ENCODE results near the gene DEF6. TPM values are rescaled to one million over a fixed set of nuclear protein-coding genes. Genes with fewer than 3 reads are reported as not detected.

DEF6 gene, protein sequence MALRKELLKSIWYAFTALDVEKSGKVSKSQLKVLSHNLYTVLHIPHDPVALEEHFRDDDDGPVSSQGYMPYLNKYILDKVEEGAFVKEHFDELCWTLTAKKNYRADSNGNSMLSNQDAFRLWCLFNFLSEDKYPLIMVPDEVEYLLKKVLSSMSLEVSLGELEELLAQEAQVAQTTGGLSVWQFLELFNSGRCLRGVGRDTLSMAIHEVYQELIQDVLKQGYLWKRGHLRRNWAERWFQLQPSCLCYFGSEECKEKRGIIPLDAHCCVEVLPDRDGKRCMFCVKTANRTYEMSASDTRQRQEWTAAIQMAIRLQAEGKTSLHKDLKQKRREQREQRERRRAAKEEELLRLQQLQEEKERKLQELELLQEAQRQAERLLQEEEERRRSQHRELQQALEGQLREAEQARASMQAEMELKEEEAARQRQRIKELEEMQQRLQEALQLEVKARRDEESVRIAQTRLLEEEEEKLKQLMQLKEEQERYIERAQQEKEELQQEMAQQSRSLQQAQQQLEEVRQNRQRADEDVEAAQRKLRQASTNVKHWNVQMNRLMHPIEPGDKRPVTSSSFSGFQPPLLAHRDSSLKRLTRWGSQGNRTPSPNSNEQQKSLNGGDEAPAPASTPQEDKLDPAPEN
- 0.55 TPM for polyA plus RNA-seq (2013, experiment 1 of 2; ENCODE audit: insufficient read length)
- polyA plus RNA-seq (2013, experiment 2 of 2; ENCODE audit: insufficient read length): 0.57 TPM

DNA sequence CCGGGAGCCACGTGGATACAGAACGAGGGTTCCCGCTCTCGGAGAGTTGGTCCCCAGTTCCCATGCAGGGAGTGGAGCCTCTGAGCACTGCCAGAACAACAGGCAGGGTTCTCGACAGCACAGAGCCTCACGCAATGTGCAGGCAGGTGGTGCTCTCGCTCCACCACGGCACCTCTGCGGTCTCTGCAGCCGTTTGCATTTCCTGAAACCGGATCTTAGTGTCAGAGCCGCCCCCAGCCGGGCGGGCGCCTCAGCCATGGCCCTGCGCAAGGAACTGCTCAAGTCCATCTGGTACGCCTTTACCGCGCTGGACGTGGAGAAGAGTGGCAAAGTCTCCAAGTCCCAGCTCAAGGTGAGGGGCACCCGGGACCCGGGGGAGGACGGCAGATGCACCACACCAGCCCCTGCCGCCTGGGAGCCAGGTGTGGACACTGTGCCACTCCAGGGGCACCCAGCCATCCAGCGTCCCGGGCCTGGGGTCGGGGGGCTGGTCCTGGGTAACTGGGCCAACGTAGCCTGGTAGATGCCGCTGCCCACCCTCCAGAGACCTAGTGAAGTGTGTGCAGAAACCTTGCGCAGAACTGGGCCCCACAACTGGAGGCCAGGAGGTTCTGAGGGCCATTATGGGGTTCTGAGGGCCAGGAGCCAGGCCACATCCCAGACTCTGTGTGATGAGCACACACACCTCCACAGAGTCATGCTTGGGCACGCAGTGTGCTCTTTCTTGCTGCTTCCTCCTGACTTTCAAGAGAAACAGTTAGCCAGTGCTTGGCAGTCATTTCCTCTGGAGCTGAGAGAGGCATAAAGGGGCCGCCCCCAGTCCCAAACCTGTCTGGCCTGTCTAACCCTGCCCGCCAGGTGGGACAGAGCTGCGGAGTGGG is at the start of gene DEF6:
DEF6 (plus strand) TSS at position 218 of the 881 bp plus-strand sequence; CDS start at position 257, 39 bp downstream.
- peak; percentile 62 for DNase-seq

DNA sequence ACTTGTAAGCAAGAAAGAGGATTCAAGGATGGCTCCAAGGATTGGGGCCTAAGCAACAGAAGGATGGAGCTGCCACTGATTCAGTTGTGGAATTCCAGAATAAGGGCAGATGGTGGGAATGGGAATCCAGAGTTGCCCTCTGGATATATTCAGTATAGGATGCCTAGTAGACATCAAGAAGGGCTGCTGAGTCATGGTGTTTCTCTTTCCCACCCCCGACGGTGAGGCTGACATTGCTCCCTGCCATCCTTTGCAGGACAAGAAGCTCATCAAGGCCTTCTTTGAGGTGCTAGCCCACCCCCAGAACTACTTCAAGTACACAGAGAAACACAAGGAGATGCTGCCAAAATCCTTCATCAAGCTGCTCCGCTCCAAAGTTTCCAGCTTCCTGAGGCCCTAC is 49.3 kb upstream of the DEF6 start:
- DNase-seq: peak; percentile 50

DNA sequence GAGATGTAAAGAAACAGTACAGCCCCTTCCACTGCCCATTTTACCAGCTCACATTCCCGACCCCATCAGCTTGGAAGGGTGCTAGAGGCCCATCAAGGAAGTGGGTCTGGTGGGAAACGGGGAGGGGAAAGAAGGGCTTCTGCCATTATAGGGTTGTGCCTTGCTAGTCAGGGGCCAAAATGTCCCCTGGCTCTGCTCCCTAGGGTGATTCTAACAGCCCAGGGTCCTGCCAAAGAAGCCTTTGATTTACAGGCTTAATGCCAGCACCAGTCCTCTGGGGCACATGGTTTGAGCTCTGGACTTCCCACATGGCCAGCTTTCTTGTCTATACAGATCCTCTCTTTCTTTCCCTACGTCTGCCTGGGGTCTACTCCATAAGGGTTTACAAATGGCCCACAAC is 48.7 kb upstream of the DEF6 start:
- no peak for DNase-seq

DNA sequence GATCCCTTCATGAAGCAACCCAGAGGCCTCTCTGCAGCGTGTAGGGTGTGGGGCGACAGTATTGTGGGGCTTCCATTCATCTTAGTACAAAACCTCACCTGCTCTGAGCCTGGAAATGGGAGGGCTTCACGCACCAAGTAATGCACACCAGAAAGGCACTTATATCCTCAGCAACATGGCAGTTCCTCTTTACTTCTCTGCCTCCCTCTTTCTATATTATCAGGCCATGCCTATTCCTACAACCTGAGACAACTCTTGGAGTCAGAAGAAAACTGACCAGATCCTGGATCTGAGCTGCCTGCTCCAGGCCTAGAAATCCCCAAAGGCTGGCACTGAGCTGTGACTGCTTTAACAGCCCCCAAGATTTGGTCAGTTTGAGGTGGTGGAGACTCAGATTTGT is 45.7 kb upstream of the DEF6 start:
- DNase-seq: no peak

DNA sequence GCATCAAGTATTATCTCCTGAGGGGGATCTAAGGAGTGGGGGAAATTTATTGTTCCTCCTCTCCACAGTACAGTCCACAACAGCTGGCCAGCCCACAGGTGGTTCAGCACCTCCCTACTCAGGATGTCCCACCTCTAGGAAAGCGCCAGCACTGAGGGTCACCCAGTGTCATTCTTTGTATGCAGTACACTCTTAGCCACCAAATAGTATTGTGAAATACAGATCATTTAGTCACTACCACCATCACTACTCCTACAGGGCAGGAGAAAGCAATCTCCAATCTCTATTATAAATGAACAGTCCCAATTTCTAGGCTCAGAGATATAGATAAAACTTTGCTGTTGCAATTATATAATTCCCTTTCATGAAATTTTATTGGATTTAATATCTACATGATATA is 44.4 kb upstream of the DEF6 start:
- DNase-seq: no peak

DNA sequence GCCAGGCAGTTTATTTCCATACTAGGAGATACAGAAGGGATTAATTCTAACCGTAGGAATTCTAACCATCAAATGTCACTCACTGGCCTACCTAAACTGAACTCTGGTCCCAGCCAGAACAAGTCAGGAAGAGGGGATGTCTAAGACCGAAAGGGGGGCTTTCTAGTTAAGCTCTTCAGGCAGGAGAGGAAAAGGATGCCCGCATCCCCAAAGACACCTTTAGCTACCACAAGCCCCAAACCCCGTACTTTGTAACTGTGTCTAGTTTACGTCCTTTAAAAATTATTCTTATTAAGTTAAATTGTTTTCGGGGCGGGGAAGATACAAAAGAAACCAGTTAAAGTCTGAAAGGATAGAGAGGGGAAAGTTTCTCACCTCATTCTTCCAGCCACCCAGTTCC is 39.3 kb upstream of the DEF6 start:
- DNase-seq: no peak

DNA sequence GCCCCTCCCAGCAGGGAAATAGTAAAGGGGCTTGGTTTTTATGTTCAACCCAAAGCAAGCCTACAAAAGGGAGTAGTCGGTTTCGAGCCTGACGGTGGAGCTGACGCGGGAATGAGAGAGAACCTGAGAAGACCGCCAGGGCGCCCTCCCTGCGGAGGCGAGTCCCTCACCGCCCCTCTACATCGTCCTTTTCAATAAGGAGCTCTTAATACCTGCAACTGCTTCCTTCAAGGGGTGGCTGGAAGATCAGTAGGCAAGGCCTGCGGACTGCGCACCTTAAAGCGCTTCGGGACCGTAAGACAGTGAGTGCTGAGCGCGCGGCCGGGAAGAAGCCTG is 38.8 kb upstream of the DEF6 start:
- peak; percentile 53 for DNase-seq

DNA sequence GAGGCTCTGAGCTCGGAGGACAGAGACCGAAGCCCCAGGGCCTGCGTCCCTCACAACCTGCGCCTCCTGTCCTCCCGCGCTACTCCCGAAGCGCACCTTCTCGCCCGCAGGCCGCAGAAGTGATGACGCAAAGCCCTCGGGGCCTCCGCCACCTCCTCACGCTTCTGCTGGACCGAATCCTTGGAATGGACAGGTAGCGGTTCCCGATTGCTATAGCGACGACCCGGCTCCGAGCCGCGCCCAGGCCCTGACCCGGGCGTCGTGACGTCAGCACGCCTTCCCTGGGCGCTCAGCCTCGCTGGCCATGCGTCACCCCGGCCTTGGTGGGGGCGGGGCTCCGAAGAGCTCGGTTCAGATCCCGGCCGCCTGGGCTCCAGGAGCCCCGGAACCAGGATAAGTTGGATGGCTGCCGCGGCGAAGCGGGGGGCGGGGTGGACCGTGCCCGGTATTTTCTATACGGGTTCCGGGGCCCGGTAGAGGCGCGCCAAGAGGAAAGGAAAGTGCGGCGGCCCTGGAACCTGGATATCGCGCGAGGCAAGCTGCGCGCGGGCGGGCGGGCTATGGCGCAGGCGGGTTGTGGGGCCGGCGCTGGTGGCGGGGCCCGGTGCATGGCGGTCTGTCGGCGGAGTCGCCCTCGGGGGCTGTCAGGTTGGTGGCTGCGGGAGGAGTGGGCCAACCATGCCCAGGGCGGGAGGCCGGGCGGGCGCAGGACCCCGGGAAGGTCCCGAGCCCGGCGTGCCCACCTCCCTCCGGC is 38.2 kb upstream of the DEF6 start, which contains the start of gene ZNF76:
ZNF76 (plus strand) TSS at position 542 of the 754 bp plus-strand sequence. CDS start 21,417 bp downstream, outside the sequence.
- DNase-seq: peak; percentile 96

DNA sequence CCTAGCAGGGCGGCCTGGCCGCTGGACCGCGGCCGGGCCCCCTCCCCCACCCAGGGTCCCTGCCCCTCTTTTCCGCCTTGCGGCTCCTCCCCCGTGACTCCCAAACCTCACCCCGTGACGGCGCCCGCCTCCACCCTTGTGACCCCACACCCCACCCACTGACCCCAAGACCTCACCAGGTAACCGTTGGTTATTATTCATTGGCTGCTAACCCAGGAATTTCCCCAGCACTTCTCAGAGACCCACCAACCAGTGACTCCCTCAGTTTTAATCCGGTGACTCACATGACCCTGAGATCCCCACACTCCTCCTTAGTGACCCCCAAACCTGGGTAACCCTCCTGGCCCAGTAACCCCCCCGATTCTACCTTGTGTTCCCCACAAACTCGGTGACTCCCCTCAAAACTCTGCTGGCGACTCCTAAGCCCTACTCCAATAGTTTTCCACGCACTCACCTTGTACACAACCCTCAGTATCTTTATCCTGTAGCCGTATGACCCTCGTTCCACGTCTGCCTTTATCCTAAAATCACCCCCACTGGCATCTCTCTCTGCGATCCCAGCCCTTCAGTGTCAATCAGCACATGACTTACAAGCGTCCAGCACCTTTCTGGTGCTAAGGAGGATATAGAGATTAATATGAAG is 37.5 kb upstream of the DEF6 start:
- peak; percentile 30 for DNase-seq

DNA sequence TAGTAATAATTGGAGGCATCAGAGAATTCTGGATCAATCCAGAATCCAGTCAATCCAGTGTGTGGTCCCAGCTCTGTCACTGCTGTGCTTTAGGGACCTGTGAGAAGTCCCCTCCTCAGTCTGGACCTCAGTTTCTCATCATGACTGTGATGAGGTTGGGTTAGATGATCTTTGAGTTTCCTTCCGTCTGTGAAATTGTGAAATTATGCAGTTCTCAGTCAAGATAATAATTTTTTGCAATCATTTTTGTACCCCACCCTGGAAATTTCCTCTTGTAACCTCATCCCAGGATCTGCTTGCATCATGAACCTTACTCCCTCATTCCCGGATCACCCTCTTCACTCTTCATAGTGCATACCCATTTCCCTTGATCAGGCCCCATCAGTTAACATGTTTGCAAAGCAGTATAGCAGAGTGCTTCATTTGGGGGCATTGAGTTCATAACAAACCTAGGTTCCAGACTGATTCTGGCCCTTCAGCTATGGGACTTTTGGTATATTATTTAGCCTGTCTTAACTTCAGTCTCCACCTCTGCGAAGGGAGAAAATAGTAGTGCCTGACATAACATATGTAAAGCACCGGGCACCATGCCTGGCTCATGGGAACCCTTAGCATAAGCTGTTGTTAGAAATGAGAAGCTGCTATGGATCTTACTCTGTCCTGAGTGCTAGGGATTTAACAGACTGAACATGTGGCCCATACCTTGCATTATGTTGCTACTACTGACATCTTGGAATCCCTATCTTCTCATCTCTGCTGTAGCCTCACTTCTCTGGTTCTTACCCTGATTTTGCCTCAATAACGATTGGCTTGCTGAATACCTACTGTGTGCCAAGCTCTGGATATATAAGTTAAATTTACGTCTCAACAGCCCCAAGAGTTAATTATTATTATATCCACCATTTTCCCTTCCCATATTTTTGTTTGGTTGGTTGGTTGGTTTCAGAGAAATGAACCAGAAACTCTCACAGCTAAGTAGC is 36.7 kb upstream of the DEF6 start:
- DNase-seq: no peak

DNA sequence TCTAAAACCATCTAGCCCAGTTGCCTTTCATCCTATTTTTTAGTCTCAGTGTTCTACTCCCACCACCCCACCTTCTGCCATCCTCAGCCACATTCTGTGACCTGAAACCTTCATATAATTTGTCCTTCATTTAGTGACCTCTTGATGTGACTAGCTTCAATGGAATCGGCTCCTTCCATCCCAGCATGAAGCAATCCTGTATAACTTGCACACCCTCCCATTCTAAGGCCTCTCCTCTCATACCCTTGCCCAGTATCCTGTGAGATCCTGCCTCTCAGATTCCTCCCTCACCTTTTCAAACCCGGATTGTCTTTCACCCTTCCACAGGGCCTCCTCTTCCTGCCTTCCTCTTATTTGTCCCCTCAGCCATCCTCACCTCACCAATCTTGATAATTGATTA is 35.0 kb upstream of the DEF6 start:
- no peak for DNase-seq

DNA sequence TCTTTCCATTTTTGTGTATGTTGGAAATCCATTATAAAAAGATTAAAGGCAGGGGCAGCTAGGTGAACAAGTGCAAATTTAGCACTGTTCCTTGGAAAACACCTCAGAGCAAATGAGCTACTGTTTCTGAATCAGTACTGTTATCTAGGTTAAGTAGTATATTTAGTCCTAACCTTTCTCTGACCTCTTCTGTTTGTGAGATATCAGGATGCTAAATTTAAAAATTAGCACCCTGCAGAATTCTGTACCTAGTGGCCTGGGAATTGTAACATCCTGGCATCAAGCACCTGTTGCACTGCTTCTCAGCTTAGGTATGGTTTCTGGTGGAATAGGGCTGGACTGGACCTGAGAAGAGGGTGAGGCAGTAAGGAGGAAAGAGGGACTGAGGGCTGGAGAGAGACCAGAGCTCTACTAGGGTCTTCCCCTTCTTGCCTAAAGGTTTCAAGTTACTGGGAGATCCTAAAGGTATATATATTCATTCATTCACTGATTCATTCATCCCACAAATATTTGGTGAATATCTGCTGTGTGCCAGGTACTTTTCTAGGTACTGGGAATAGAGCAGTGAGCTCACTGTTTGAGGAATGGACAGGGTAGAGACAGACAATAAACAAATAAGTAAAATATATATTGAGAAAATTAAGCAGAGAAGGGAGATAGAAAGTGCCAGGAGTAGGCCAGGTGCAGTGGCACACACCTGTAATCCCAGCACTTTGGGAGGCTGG is 32.9 kb upstream of the DEF6 start:
- DNase-seq: no peak

DNA sequence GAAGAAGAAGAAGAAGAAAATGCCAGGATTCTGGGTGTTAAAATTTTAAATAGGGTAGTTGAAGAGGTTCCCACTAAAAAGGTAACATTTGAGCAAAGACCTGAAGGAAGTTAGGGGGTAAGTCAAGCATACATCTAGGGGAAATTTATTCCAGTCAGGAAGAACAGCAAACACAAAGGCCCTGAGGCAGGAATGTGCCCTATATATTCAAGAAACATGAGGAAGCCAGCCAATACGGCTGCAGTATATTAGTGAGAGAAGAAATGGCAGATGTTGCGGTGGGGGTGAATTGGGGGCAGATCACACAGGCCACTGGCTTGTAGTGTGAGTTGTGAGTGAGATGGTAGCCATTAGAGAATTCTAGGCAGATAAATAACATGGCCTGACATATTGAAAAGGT is 32.1 kb upstream of the DEF6 start:
- DNase-seq: no peak

DNA sequence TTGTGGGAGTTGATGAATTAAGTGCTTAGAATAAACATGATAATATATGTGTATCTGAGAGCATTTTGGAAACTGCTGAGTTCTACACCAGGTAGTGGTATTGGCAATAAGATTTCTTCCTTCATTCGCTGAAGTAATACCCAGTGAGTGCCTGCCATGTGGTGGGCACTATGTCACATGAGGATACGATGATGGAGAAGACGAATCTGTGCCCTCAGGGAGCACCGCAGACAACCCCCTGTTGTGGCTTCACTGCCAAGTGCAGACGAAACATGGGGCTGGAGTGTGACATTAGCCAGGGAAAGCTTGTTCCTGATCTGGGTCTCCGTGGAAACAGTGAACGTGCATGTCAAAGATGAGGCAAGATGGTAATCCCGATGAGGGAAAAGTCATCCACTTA is 30.2 kb upstream of the DEF6 start:
- no peak for DNase-seq

DNA sequence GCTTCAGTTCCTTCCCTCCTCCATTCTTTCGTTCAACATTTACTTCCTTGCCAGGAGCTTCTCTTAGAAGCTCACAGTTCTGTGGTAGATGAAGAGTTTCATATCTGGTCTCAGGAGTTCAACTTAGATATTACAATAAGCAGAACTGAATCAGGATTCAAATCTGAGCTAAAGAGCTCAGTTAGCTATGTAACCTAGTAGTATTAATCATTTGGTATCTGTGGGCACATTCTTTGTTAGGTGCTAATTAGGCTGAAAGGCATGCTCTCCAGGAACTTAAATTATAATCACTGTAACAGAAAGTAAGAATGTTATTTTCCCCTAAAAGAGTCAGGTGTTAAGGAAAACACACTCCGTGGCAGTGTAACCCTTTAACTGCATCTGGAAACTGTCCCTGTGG is 29.7 kb upstream of the DEF6 start:
- no peak for DNase-seq

DNA sequence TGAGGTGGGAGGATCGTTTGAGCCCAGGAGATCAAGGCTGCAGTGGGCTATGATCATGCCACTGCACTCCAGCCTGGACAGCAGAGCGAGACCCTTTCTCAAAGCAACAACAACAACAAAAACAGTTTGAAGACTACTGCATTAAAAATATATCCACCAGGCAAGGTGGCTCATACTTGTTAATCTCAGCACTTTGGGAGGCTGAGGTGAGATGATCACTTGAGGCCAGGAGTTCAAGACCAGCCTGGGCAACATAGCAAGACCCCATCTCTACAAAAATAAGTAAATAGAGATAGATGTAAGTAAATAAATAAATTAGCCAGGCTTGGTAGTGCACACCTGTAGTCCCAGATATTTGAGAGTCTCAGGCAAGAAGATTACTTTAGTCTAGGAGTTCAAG is 25.6 kb upstream of the DEF6 start:
- no peak for DNase-seq

DNA sequence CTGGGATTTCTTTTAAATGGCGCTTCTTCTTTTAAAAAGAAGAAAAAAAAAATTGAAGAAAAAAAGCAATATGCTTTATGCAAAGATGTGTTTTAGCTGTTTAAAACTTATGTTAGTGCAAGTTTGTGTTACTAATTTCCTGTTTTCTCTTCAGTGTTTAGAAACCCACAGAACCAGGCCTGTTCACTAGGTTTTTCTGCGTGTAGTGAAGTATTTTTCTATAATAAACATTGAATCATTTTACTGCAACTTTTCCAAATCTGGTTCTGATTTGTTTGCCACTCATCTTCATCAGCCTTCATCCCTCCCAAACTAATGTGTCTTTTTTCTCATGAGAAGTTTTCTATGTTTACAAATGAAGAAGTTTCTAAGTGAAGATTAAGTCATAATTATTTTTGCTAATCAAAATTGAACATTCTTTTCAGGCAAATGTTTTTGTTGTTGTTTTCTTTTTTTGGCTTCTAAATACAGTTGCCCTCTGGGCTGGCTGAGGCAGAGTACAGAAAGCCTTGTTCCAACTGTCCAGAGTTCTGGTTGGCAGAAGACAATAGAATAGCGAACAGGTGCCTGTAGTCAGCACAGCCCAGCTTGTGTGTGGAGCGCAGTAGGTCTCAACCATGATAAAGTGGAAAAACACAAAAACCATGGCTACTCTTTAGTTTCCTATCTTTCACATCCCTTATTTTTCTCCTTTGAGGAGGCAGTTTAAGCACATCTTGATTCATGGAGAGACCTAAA is 23.6 kb upstream of the DEF6 start:
- no peak for DNase-seq

DNA sequence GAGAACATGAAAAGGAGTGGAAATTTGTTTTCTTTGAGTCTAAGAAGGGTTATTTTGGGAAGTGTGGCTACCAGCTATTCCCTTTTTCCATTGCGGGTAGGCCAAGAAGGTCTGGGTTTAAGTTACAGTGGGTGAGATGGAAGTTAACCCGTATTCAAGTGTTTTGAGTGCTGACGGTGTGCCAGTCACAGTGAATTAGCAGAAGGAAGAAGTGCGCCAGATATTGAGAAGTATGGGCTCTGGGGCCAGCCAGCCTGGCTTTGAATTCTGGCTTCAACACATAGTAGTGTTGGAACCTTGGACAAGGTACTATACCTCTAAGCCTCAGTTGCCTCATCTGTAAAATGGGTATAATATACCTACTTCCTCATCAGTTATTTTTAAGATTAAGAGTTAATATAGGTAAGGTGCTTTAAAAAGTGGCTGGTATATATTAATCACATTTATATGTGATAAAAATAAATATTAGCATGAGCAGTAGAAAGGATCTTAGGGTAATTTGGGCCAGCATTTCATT is 21.8 kb upstream of the DEF6 start:
- no peak for DNase-seq

DNA sequence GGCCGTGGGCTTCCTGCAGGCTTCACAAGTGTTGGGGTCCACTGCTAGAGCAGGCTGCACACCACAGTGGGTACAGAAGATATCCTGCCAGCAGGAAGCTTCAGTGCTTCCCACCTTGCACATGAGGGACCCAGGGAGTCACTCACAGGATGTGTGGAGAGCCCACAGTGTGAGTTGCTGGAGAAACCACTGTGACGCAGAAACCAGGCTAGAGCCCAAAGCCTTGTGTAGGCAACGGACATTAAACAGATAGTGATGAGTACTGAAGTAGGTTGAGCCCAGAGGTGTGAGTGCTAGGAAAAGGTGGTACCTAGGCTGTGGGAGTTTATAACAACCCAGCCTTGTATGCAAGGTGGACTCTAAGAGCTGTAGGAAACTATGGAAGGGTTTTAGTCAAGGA is 18.9 kb upstream of the DEF6 start:
- no peak for DNase-seq
